ENCODE results near the gene SLC16A10.
"Not testable (repeated sequence)": the region's sequence is repeated elsewhere in the genome, so short reads cannot be mapped to it uniquely, and the experiment has no call there.

SLC16A10 gene

DNA sequence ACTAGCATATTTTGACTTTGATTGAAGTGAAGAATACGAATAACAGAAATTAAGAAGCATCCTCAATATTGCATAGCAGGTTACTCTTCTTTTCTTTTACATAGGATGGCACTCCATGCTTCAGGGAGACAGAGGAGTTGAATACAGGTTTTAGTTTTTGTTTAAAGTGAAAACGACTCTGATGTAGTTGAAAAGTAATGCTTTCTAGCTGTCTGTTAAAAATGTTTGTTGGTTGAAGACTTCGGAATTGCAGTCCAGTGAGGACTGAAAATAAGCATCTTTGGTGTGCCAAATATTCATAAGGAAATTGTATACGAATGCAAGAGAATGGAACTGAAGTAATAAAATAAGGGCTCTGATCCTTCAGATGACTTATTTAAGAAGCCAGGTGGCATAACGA lies 618 bp upstream of the SLC16A10 start:
- Histone ChIP-seq H3K4me1 (ENCODE audit: control insufficient read depth, insufficient read depth, low read length) (peaks cover 4% of the 10 kb centered on the region), H3K27me3 (ENCODE audit: control insufficient read depth, insufficient read depth, low read length, poor library complexity, severe bottlenecking) (peaks cover 49% of the 10 kb centered on the region), H3K4me3 (ENCODE audit: insufficient read depth, low read depth, low read length) (peak overlapping the region; percentile 52), H3K9me3 (ENCODE audit: control insufficient read depth, low read length) (no peaks in the 10 kb centered on the region), H3K36me3 (ENCODE audit: control insufficient read depth, insufficient read depth, low read length) (no peaks in the 10 kb centered on the region), H3K27ac (ENCODE audit: insufficient read depth, low read depth, low read length, poor library complexity, severe bottlenecking) (no peak overlapping the region)
- 46 to 49% methylated on average over 3 to 4 of the region's 5 CpGs for WGBS, 2 experiments

DNA sequence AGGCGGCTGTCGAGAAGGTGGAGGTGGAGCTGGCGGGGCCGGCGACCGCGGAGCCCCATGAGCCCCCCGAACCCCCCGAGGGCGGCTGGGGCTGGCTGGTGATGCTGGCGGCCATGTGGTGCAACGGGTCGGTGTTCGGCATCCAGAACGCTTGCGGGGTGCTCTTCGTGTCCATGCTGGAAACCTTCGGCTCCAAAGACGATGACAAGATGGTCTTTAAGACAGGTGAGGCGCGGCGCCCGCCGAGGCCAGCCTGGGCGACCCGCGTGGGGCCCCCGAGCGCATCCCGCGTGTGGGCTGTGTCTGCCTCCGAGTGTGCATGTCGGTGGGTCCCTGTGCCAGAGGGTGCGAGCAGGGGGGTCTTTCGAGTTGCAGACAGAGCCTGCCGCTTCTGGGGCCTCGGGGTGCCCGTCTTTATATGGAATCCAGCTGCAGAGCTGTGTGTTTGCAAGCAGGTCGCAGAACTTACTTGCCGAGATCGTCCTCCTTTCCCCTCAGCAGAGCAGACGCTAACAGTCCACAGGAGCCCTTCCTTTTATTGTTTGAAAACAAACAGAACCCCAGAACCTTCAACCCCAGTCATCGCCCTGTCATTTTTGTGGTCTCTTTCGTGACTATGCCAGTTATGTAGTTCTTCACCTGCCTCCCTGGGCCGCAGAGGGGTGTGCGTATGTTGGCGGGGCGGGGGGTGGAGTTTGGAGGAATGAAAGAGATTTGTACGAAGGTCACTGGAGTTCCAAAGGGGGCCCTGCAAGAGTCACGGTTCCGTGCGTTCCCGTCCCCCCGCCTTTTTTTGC lies 766 bp downstream of the SLC16A10 start:
- H3K9me3 ChIP-seq (ENCODE audit: control insufficient read depth, low read length), result no peaks in the 10 kb centered on the region
- peaks cover 49% of the 10 kb centered on the region for H3K27me3 ChIP-seq (ENCODE audit: control insufficient read depth, insufficient read depth, low read length, poor library complexity, severe bottlenecking)
- H3K27ac ChIP-seq (ENCODE audit: insufficient read depth, low read depth, low read length, poor library complexity, severe bottlenecking), result no peak overlapping the region
- 1% methylated on average over 54 of the region's 54 CpGs for WGBS, 2 experiments
- peak overlapping the region; percentile 52 for H3K4me3 ChIP-seq (ENCODE audit: insufficient read depth, low read depth, low read length)
- no peaks in the 10 kb centered on the region for H3K36me3 ChIP-seq (ENCODE audit: control insufficient read depth, insufficient read depth, low read length)
- H3K4me1 ChIP-seq (ENCODE audit: control insufficient read depth, insufficient read depth, low read length), result peaks cover 4% of the 10 kb centered on the region

- no peaks in the 10 kb centered on the region for H3K36me3 ChIP-seq (ENCODE audit: control insufficient read depth, insufficient read depth, low read length)
- WGBS, 2 experiments, result 0% methylated on average over 3 of the region's 5 CpGs
- H3K4me3 ChIP-seq (ENCODE audit: insufficient read depth, low read depth, low read length), result peak overlapping the region; percentile 52
- H3K27me3 ChIP-seq (ENCODE audit: control insufficient read depth, insufficient read depth, low read length, poor library complexity, severe bottlenecking), result peaks cover 49% of the 10 kb centered on the region
- no peak overlapping the region for H3K27ac ChIP-seq (ENCODE audit: insufficient read depth, low read depth, low read length, poor library complexity, severe bottlenecking)
- no peaks in the 10 kb centered on the region for H3K9me3 ChIP-seq (ENCODE audit: control insufficient read depth, low read length)
- peaks cover 4% of the 10 kb centered on the region for H3K4me1 ChIP-seq (ENCODE audit: control insufficient read depth, insufficient read depth, low read length)
These were observed 1.3 kb downstream of the SLC16A10 start for GRCh38 chr6:111088668-111089003.

- whole genome bisulfite sequencing, 2 experiments, result 91 to 97% methylated on average over 4 of the region's 4 CpGs
- H3K36me3 ChIP-seq (ENCODE audit: control insufficient read depth, insufficient read depth, low read length), result no peaks in the 10 kb centered on the region
- H3K27me3 ChIP-seq (ENCODE audit: control insufficient read depth, insufficient read depth, low read length, poor library complexity, severe bottlenecking), result peaks cover 44% of the 10 kb centered on the region
- no peak overlapping the region for H3K4me3 ChIP-seq (ENCODE audit: insufficient read depth, low read depth, low read length)
- H3K4me1 ChIP-seq (ENCODE audit: control insufficient read depth, insufficient read depth, low read length), result peaks cover 4% of the 10 kb centered on the region
- no peak overlapping the region for H3K27ac ChIP-seq (ENCODE audit: insufficient read depth, low read depth, low read length, poor library complexity, severe bottlenecking)
- no peaks in the 10 kb centered on the region for H3K9me3 ChIP-seq (ENCODE audit: control insufficient read depth, low read length)
These were observed 3.5 kb downstream of the SLC16A10 start for GRCh38 chr6:111090766-111091165.

DNA sequence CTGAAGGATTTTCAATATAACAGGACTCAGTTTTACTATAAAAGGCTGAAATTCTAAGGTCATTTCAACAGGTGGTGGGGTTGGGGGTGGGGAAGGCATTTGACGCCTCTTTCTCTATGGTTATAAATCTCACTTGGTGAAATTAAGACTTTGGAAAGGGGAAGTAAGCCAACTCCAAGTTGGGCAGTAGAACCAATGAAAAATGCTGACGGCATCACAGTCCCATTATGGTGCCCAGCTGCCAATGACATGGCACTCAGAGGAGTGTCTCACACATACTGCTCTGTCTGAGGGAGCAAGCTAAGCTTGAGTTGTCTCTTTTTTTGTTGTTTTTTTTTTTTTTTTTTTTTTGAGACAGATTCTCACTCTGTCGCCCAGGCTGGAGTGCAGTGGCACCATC lies 4.7 kb downstream of the SLC16A10 start:
- Histone ChIP-seq H3K9me3 (ENCODE audit: control insufficient read depth, low read length) (no peaks in the 10 kb centered on the region), H3K27me3 (ENCODE audit: control insufficient read depth, insufficient read depth, low read length, poor library complexity, severe bottlenecking) (peaks cover 32% of the 10 kb centered on the region), H3K36me3 (ENCODE audit: control insufficient read depth, insufficient read depth, low read length) (no peaks in the 10 kb centered on the region), H3K4me1 (ENCODE audit: control insufficient read depth, insufficient read depth, low read length) (peaks cover 4% of the 10 kb centered on the region), H3K4me3 (ENCODE audit: insufficient read depth, low read depth, low read length) (no peak overlapping the region), H3K27ac (ENCODE audit: insufficient read depth, low read depth, low read length, poor library complexity, severe bottlenecking) (no peak overlapping the region)
- WGBS, 2 experiments, result 94 to 99% methylated on average over 3 of the region's 3 CpGs

- 86 to 100% methylated on average over 1 of the region's 1 CpG for WGBS, 2 experiments
- not testable (repeated sequence) for H3K4me1 ChIP-seq (ENCODE audit: control insufficient read depth, insufficient read depth, low read length); H3K9me3 ChIP-seq (ENCODE audit: control insufficient read depth, low read length); H3K27me3 ChIP-seq (ENCODE audit: control insufficient read depth, insufficient read depth, low read length, poor library complexity, severe bottlenecking); H3K27ac ChIP-seq (ENCODE audit: insufficient read depth, low read depth, low read length, poor library complexity, severe bottlenecking); H3K4me3 ChIP-seq (ENCODE audit: insufficient read depth, low read depth, low read length); H3K36me3 ChIP-seq (ENCODE audit: control insufficient read depth, insufficient read depth, low read length)
These were observed 8.2 kb downstream of the SLC16A10 start for GRCh38 chr6:111095488-111095887.

DNA sequence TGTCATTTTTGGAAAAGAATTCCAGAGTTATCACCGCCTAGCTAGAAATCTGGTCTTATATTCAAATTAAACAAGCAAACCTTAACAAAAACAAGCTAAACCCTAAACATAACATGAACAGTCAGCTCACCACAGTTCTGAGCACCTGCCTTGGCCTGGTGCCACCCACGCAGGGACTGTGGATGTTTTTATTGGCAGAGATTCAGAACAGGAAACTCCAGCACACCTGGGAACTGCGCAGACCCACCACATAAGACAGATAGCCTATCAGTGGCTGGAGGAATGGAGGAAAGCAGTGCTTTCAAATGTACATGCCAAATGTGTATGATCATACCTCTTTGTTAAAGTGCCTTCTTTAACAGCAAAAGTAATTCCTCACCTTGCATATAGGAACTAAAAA lies 8.9 kb downstream of the SLC16A10 start:
- H3K27me3 ChIP-seq (ENCODE audit: control insufficient read depth, insufficient read depth, low read length, poor library complexity, severe bottlenecking), result no peaks in the 10 kb centered on the region
- H3K9me3 ChIP-seq (ENCODE audit: control insufficient read depth, low read length), result no peaks in the 10 kb centered on the region
- H3K36me3 ChIP-seq (ENCODE audit: control insufficient read depth, insufficient read depth, low read length), result no peaks in the 10 kb centered on the region
- H3K4me3 ChIP-seq (ENCODE audit: insufficient read depth, low read depth, low read length), result no peak overlapping the region
- H3K4me1 ChIP-seq (ENCODE audit: control insufficient read depth, insufficient read depth, low read length), result no peaks in the 10 kb centered on the region
- H3K27ac ChIP-seq (ENCODE audit: insufficient read depth, low read depth, low read length, poor library complexity, severe bottlenecking), result no peak overlapping the region
- WGBS, 2 experiments, result 94 to 97% methylated on average over 3 of the region's 3 CpGs

GRCh38 chr6:111098597-111098996 lies 11.3 kb downstream of the SLC16A10 start:
- WGBS, 2 experiments, result 78% methylated on average over 2 of the region's 2 CpGs
- no peaks in the 10 kb centered on the region for H3K4me1 ChIP-seq (ENCODE audit: control insufficient read depth, insufficient read depth, low read length)

GRCh38 chr6:111101987-111102386 lies 14.7 kb downstream of the SLC16A10 start:
- no peaks in the 10 kb centered on the region for H3K27me3 ChIP-seq (ENCODE audit: control insufficient read depth, insufficient read depth, low read length, poor library complexity, severe bottlenecking)
- no peaks in the 10 kb centered on the region for H3K9me3 ChIP-seq (ENCODE audit: control insufficient read depth, low read length)
- H3K36me3 ChIP-seq (ENCODE audit: control insufficient read depth, insufficient read depth, low read length), result no peaks in the 10 kb centered on the region
- no peaks in the 10 kb centered on the region for H3K4me1 ChIP-seq (ENCODE audit: control insufficient read depth, insufficient read depth, low read length)
- H3K27ac ChIP-seq (ENCODE audit: insufficient read depth, low read depth, low read length, poor library complexity, severe bottlenecking), result no peak overlapping the region
- 88 to 94% methylated on average over 3 of the region's 3 CpGs for WGBS, 2 experiments
- no peak overlapping the region for H3K4me3 ChIP-seq (ENCODE audit: insufficient read depth, low read depth, low read length)

More at GRCh38 chr6:111098597-111098996, 11.3 kb downstream of the SLC16A10 start:
- no peaks in the 10 kb centered on the region for H3K9me3 ChIP-seq (ENCODE audit: control insufficient read depth, low read length)
- no peaks in the 10 kb centered on the region for H3K27me3 ChIP-seq (ENCODE audit: control insufficient read depth, insufficient read depth, low read length, poor library complexity, severe bottlenecking)
- H3K27ac ChIP-seq (ENCODE audit: insufficient read depth, low read depth, low read length, poor library complexity, severe bottlenecking), result no peak overlapping the region
- no peaks in the 10 kb centered on the region for H3K36me3 ChIP-seq (ENCODE audit: control insufficient read depth, insufficient read depth, low read length)
- no peak overlapping the region for H3K4me3 ChIP-seq (ENCODE audit: insufficient read depth, low read depth, low read length)

GRCh38 chr6:111105578-111105977 lies 18.3 kb downstream of the SLC16A10 start:
- Histone ChIP-seq H3K36me3 (ENCODE audit: control insufficient read depth, insufficient read depth, low read length) (no peaks in the 10 kb centered on the region), H3K4me3 (ENCODE audit: insufficient read depth, low read depth, low read length) (no peak overlapping the region), H3K4me1 (ENCODE audit: control insufficient read depth, insufficient read depth, low read length) (no peaks in the 10 kb centered on the region), H3K27me3 (ENCODE audit: control insufficient read depth, insufficient read depth, low read length, poor library complexity, severe bottlenecking) (no peaks in the 10 kb centered on the region), H3K27ac (ENCODE audit: insufficient read depth, low read depth, low read length, poor library complexity, severe bottlenecking) (no peak overlapping the region), H3K9me3 (ENCODE audit: control insufficient read depth, low read length) (no peaks in the 10 kb centered on the region)
- WGBS, 2 experiments, result 90 to 91% methylated on average over 4 to 5 of the region's 5 CpGs
